ENCODE data around the gene MS4A10. TPM values are rescaled to one million over a fixed set of nuclear protein-coding genes. Genes with fewer than 3 reads are reported as not detected.

The MS4A10 gene
- total RNA-seq, 1 experiment from 2014 or later, result not detected

DNA sequence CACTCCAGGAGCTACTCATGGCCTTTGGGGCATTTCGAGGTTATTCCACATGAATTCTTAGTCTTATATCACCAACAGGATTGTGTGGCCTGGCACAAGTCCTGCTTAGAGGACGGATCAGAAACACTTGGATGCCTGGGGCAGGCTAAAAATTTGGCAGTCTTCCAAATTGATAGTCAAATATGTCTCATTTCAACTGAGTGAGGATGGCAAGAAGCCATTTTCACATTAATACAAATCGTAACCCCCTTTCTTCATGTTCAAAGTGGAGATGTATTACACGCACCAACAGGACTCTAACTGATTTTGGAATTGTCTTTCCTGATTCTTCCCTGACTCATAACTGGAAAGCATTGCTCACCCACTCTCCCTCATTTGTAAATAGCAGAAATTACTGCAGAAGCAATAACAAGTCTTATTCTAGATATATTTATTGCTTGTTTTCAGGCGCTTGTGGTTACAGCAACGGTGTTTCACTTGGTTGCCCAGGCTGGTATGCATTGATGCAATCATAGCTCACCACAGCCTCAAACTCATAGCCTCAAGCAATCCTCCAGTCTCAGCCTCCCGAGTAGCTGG is 46.5 kb downstream of the MS4A10 start (continued):
- TF ChIP-seq, protein P1, sequence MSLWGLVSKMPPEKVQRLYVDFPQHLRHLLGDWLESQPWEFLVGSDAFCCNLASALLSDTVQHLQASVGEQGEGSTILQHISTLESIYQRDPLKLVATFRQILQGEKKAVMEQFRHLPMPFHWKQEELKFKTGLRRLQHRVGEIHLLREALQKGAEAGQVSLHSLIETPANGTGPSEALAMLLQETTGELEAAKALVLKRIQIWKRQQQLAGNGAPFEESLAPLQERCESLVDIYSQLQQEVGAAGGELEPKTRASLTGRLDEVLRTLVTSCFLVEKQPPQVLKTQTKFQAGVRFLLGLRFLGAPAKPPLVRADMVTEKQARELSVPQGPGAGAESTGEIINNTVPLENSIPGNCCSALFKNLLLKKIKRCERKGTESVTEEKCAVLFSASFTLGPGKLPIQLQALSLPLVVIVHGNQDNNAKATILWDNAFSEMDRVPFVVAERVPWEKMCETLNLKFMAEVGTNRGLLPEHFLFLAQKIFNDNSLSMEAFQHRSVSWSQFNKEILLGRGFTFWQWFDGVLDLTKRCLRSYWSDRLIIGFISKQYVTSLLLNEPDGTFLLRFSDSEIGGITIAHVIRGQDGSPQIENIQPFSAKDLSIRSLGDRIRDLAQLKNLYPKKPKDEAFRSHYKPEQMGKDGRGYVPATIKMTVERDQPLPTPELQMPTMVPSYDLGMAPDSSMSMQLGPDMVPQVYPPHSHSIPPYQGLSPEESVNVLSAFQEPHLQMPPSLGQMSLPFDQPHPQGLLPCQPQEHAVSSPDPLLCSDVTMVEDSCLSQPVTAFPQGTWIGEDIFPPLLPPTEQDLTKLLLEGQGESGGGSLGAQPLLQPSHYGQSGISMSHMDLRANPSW (CRISPR knock-in tag; conservative IDR thresholded peaks at IDR 0.05; ENCODE audit: low read depth), result no peak
- TF ChIP-seq ATF1 (CRISPR knock-in tag; IDR thresholded peaks at IDR 0.05) (no peak), ZNF232 (CRISPR knock-in tag; IDR thresholded peaks at IDR 0.05) (no peak), CREM (CRISPR knock-in tag; IDR thresholded peaks at IDR 0.05) (no peak), SMAD3 (CRISPR knock-in tag; IDR thresholded peaks at IDR 0.05; ENCODE audit: borderline replicate concordance) (no peak), RELA (CRISPR knock-in tag; IDR thresholded peaks at IDR 0.05; ENCODE audit: borderline replicate concordance) (no peak), ZNF219 (CRISPR knock-in tag; IDR thresholded peaks at IDR 0.05; ENCODE audit: borderline replicate concordance) (no peak), ZNF671 (CRISPR knock-in tag; IDR thresholded peaks at IDR 0.05) (no peak)

DNA sequence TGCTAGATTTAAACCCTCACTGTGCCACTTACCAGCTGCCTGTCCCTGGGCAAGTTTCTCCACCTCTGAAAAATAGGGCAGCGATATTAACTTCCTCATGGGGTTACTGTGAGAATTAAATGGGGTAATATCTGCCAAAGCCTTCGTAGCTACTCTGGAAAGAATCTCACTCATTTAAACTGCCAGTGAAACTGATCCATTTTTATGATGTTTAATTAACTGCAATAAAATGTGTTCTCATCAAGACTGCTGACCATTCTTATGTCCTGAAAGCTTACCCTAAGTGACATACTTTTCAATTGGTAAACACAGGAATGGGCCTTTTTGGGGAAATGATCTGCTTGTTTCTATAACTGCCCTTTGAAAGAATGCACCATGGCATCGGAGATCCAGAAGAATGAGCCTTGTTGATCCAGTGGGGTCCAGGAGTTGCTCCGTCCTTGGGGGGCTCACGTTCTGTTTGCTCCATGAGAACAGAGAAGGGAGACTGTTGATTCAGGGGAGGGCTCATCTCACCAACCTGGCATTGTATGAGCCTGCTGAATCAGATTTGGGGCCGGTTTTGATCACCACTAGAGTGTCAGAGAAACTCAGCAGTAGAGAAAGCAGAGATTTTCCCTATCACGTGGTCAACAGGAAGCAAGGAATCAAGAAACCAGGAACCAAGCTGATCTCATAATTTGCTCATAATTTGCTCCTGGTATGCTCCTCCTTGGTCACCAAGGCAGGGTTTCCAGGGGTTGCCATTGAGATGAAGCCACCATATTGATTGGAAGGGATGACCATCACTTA is 49.8 kb downstream of the MS4A10 start:
- ChIA-PET POLR2A (no interaction called here), CTCF (interaction anchor here (5.4 kb wide), 1 partner anchor 53 kb away, joined by 57 read pairs; no protein-coding TSS in a partner anchor)
- DNase-seq (ENCODE audit: low spot score) (no peak), ATAC-seq (no peak)
- Mint-ChIP-seq H3K4me3 (no peak overlapping the region), H3K27ac (no peak overlapping the region), H3K27me3 (ENCODE audit: low read depth) (peaks cover 13% of the 10 kb centered on the region), H3K9me3 (no peaks in the 10 kb centered on the region), H3K4me1 (no peaks in the 10 kb centered on the region), H3K36me3 (no peaks in the 10 kb centered on the region)
- TF ChIP-seq HMGA2 (CRISPR knock-in tag; IDR thresholded peaks at IDR 0.05) (no peak), CREB1 (CRISPR knock-in tag; IDR thresholded peaks at IDR 0.05) (no peak)

GRCh38 chr11:60835534-60835846 is 50.4 kb downstream of the MS4A10 start:
- POLR2A ChIA-PET, result no interaction called here
- TF ChIP-seq ZNF416 (CRISPR knock-in tag; IDR thresholded peaks at IDR 0.05) (no peak), OVOL2 (CRISPR knock-in tag; IDR thresholded peaks at IDR 0.05; ENCODE audit: borderline replicate concordance) (no peak), ZNF138 (CRISPR knock-in tag; conservative IDR thresholded peaks at IDR 0.05) (no peak), CREM (CRISPR knock-in tag; IDR thresholded peaks at IDR 0.05) (no peak), AFF4 (CRISPR knock-in tag; IDR thresholded peaks at IDR 0.05; ENCODE audit: borderline replicate concordance) (no peak), JAZF1 (CRISPR knock-in tag; IDR thresholded peaks at IDR 0.05) (no peak), GRHL2 (CRISPR knock-in tag; IDR thresholded peaks at IDR 0.05; ENCODE audit: insufficient replicate concordance, severe bottlenecking) (no peak), SMAD4 (CRISPR knock-in tag; IDR thresholded peaks at IDR 0.05) (no peak)
- TF ChIP-seq, protein P2, sequence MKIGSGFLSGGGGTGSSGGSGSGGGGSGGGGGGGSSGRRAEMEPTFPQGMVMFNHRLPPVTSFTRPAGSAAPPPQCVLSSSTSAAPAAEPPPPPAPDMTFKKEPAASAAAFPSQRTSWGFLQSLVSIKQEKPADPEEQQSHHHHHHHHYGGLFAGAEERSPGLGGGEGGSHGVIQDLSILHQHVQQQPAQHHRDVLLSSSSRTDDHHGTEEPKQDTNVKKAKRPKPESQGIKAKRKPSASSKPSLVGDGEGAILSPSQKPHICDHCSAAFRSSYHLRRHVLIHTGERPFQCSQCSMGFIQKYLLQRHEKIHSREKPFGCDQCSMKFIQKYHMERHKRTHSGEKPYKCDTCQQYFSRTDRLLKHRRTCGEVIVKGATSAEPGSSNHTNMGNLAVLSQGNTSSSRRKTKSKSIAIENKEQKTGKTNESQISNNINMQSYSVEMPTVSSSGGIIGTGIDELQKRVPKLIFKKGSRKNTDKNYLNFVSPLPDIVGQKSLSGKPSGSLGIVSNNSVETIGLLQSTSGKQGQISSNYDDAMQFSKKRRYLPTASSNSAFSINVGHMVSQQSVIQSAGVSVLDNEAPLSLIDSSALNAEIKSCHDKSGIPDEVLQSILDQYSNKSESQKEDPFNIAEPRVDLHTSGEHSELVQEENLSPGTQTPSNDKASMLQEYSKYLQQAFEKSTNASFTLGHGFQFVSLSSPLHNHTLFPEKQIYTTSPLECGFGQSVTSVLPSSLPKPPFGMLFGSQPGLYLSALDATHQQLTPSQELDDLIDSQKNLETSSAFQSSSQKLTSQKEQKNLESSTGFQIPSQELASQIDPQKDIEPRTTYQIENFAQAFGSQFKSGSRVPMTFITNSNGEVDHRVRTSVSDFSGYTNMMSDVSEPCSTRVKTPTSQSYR (CRISPR knock-in tag; IDR thresholded peaks at IDR 0.05), result no peak
- TF ChIP-seq, protein P3, sequence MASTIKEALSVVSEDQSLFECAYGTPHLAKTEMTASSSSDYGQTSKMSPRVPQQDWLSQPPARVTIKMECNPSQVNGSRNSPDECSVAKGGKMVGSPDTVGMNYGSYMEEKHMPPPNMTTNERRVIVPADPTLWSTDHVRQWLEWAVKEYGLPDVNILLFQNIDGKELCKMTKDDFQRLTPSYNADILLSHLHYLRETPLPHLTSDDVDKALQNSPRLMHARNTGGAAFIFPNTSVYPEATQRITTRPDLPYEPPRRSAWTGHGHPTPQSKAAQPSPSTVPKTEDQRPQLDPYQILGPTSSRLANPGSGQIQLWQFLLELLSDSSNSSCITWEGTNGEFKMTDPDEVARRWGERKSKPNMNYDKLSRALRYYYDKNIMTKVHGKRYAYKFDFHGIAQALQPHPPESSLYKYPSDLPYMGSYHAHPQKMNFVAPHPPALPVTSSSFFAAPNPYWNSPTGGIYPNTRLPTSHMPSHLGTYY (CRISPR knock-in tag; IDR thresholded peaks at IDR 0.05), result no peak
- TF ChIP-seq, protein P4, sequence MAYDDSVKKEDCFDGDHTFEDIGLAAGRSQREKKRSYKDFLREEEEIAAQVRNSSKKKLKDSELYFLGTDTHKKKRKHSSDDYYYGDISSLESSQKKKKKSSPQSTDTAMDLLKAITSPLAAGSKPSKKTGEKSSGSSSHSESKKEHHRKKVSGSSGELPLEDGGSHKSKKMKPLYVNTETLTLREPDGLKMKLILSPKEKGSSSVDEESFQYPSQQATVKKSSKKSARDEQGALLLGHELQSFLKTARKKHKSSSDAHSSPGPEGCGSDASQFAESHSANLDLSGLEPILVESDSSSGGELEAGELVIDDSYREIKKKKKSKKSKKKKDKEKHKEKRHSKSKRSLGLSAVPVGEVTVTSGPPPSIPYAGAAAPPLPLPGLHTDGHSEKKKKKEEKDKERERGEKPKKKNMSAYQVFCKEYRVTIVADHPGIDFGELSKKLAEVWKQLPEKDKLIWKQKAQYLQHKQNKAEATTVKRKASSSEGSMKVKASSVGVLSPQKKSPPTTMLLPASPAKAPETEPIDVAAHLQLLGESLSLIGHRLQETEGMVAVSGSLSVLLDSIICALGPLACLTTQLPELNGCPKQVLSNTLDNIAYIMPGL (CRISPR knock-in tag; IDR thresholded peaks at IDR 0.05), result no peak

More at GRCh38 chr11:60835534-60835846, 50.4 kb downstream of the MS4A10 start:
- CTCF ChIA-PET, result interaction anchor here (2.7 to 5.4 kb wide), 2 partner anchors 52 to 64 kb away, joined by 9 to 57 read pairs; no protein-coding TSS in a partner anchor
- no peak overlapping the region for H3K4me3 Mint-ChIP-seq
- DNase-seq (ENCODE audit: low spot score) (no peak), ATAC-seq (no peak)
- H3K27ac Mint-ChIP-seq, result no peak overlapping the region
- no peaks in the 10 kb centered on the region for H3K4me1 Mint-ChIP-seq
- H3K9me3 Mint-ChIP-seq, result no peaks in the 10 kb centered on the region
- H3K36me3 Mint-ChIP-seq, result no peaks in the 10 kb centered on the region
- peaks cover 13% of the 10 kb centered on the region for H3K27me3 Mint-ChIP-seq (ENCODE audit: low read depth)

Measured in WTC11 (cell line).